H1 (cell line): ENCODE results near the gene FGF21. TPM values are rescaled to one million over a fixed set of nuclear protein-coding genes. Genes with fewer than 3 reads are reported as not detected.

ENCODE experiments used
- CTCF ChIA-PET: fragments of 300-600 bp; sonication (Branson Sonifier 250); formaldehyde crosslinking; loops from one replicate; lab custom pipeline; 2021; ENCODE audit not compliant: partially characterized antibody; lab: Charles Lee
- POLR2A ChIA-PET: fragments of 300-600 bp; sonication (Branson Sonifier 250); formaldehyde crosslinking; loops from one replicate; lab custom pipeline; 2021; ENCODE audit warnings: inconsistent platforms; ENCODE audit not compliant: partially characterized antibody; lab: Charles Lee
- DNase-seq, 2 experiments: peaks; one replicate each; pipeline versions ENCODE4 v3.0.0 to v3.0.0-alpha.2; 2010 to 2022; ENCODE audit warnings: low spot score in 2 of 2, low read depth in 1 of 2, mixed read lengths in 1 of 2
- FAIRE-seq: peaks from 2 replicates; lab custom pipeline; 2011; peaks lifted over from hg19 to GRCh38; lab: Jason Lieb, UNC
- H2AFZ ChIP-seq: 2 replicates; pipeline ENCODE4 v1.8.1; 2012; ENCODE audit warnings: low read length, inconsistent platforms
- H2AK5ac ChIP-seq: 2 replicates; pipeline ENCODE4 v1.6.1; 2013; ENCODE audit warnings: low read depth, low read length
- H2BK120ac ChIP-seq: replicated peaks from 2 replicates; pipeline ENCODE3; 2013; ENCODE audit warnings: low read depth, low read length, inconsistent platforms
- H2BK12ac ChIP-seq: 2 replicates; pipeline ENCODE4 v1.6.1; 2013; ENCODE audit warnings: low read depth, low read length
- H2BK15ac ChIP-seq: 2 replicates; pipeline ENCODE4 v1.6.1; 2013; ENCODE audit warnings: low read length
- H2BK20ac ChIP-seq: 2 replicates; pipeline ENCODE4 v1.6.1; 2013; ENCODE audit warnings: low read length
- H2BK5ac ChIP-seq: 2 replicates; pipeline ENCODE4 v1.6.1; 2013; ENCODE audit warnings: low read depth, low read length
- H3K14ac ChIP-seq: 2 replicates; pipeline ENCODE4 v1.6.1; 2013; ENCODE audit warnings: inconsistent platforms; ENCODE audit not compliant: insufficient read length
- H3K18ac ChIP-seq: 2 replicates; pipeline ENCODE4 v1.6.1; 2013; ENCODE audit warnings: low read length; ENCODE audit errors: extremely low read depth
- H3K23ac ChIP-seq: 2 replicates; pipeline ENCODE4 v1.6.1; 2013; ENCODE audit warnings: inconsistent platforms; ENCODE audit not compliant: insufficient read length
- H3K23me2 ChIP-seq: 2 replicates; pipeline ENCODE4 v1.6.1; 2013; ENCODE audit warnings: low read depth, low read length
- H3K27ac ChIP-seq: 2 replicates; pipeline ENCODE4 v1.6.1; 2011; ENCODE audit warnings: low read depth, low read length, inconsistent platforms
- H3K27me3 ChIP-seq, 4 experiments: replicated peaks in 1 of 4; 1 replicate in 1 of 4; 2 replicates in 3 of 4; pipeline versions ENCODE4 v1.6.1 to v1.8.1; 2011 to 2013; ENCODE audit warnings: low read length in 3 of 4, mild to moderate bottlenecking in 3 of 4, inconsistent platforms in 2 of 4, mixed read lengths in 2 of 4, moderate library complexity in 1 of 4; ENCODE audit not compliant: control insufficient read depth in 3 of 4, insufficient read depth in 3 of 4; ENCODE audit errors: extremely low read depth in 1 of 4
- H3K36me3 ChIP-seq, 4 experiments: 2 replicates each; pipeline versions ENCODE4 v1.6.1 to v1.8.1; 2011 to 2013; ENCODE audit warnings: mild to moderate bottlenecking in 4 of 4, low read length in 3 of 4, moderate library complexity in 2 of 4, control low read depth in 1 of 4, inconsistent platforms in 1 of 4; ENCODE audit not compliant: insufficient read depth in 4 of 4, control insufficient read depth in 2 of 4
- H3K4ac ChIP-seq: replicated peaks from 2 replicates; pipeline ENCODE3; 2013; ENCODE audit warnings: low read length, low read depth, mixed read lengths, inconsistent platforms; ENCODE audit not compliant: insufficient read length
- H3K4me1 ChIP-seq, 4 experiments: replicated peaks in 1 of 4; 1 replicate in 1 of 4; 2 replicates in 3 of 4; pipeline versions ENCODE4 v1.6.1 to v1.8.1; 2011 to 2013; ENCODE audit warnings: low read length in 3 of 4, inconsistent platforms in 2 of 4, mixed read lengths in 1 of 4; ENCODE audit not compliant: insufficient read depth in 4 of 4, control insufficient read depth in 3 of 4
- H3K4me2 ChIP-seq, 2 experiments: 2 replicates each; pipeline versions ENCODE4 v1.6.1 to v1.8.1; 2011 to 2013; ENCODE audit warnings: low read depth in 2 of 2, low read length in 2 of 2, control low read depth in 1 of 2, inconsistent platforms in 1 of 2, mild to moderate bottlenecking in 1 of 2; ENCODE audit not compliant: insufficient read depth in 1 of 2
- H3K4me3 ChIP-seq, 4 experiments: fragments of 200-600, 300-600 bp in 1 of 4; sonication (generic), shearing (Covaris generic), sonication (Bioruptor Twin) in 1 of 4; 2 replicates each; pipeline versions ENCODE4 v1.5.1 to v1.8.1; 2011 to 2016; ENCODE audit warnings: low read length in 4 of 4, low read depth in 3 of 4, control low read depth in 2 of 4, inconsistent platforms in 2 of 4, mild to moderate bottlenecking in 2 of 4, mixed read lengths in 1 of 4, moderate library complexity in 1 of 4; ENCODE audit not compliant: insufficient read depth in 2 of 4; ENCODE audit errors: extremely low read depth in 1 of 4
- H3K56ac ChIP-seq: replicated peaks from 2 replicates; pipeline ENCODE3; 2013; ENCODE audit warnings: low read depth, mild to moderate bottlenecking, mixed read lengths, low read length, inconsistent platforms; ENCODE audit not compliant: insufficient read length
- H3K79me1 ChIP-seq: 2 replicates; pipeline ENCODE4 v1.6.1; 2013; ENCODE audit warnings: low read depth, low read length, control low read depth
- H3K79me2 ChIP-seq, 2 experiments: 2 replicates each; pipeline versions ENCODE4 v1.6.1 to v1.8.1; 2012 to 2013; ENCODE audit warnings: low read length in 2 of 2, mild to moderate bottlenecking in 2 of 2, inconsistent platforms in 1 of 2; ENCODE audit not compliant: insufficient read depth in 2 of 2, control insufficient read depth in 1 of 2
- H3K9ac ChIP-seq, 4 experiments: replicated peaks in 1 of 4; 1 replicate in 1 of 4; 2 replicates in 3 of 4; pipeline versions ENCODE4 v1.6.1 to v1.8.1; 2011 to 2013; ENCODE audit warnings: low read depth in 3 of 4, low read length in 3 of 4, control low read depth in 2 of 4, mild to moderate bottlenecking in 2 of 4, moderate library complexity in 2 of 4, inconsistent platforms in 1 of 4; ENCODE audit errors: extremely low read depth in 1 of 4
- H3K9me3 ChIP-seq, 2 experiments: 2 replicates each; pipeline versions ENCODE4 v1.6.1 to v1.8.1; 2012 to 2013; ENCODE audit warnings: mild to moderate bottlenecking in 2 of 2, moderate library complexity in 2 of 2, control low read depth in 1 of 2, inconsistent platforms in 1 of 2, low read depth in 1 of 2, low read length in 1 of 2, mixed read lengths in 1 of 2; ENCODE audit not compliant: insufficient read depth in 2 of 2
- H4K20me1 ChIP-seq, 2 experiments: replicated peaks in 1 of 2; 2 replicates each; pipeline versions ENCODE3 to v1.8.1; 2011 to 2013; ENCODE audit warnings: inconsistent platforms in 2 of 2, low read length in 2 of 2, mild to moderate bottlenecking in 1 of 2; ENCODE audit not compliant: insufficient read depth in 2 of 2, control insufficient read depth in 1 of 2
- H4K5ac ChIP-seq: 2 replicates; pipeline ENCODE4 v1.6.1; 2013; ENCODE audit warnings: low read length, low read depth, mixed read lengths, inconsistent platforms; ENCODE audit not compliant: insufficient read length
- H4K8ac ChIP-seq: 2 replicates; pipeline ENCODE4 v1.8.0; 2013; ENCODE audit warnings: mild to moderate bottlenecking, moderate library complexity, low read length, inconsistent platforms; ENCODE audit not compliant: insufficient read depth; ENCODE audit errors: extremely low read depth
- H4K91ac ChIP-seq: replicated peaks from 2 replicates; pipeline ENCODE3; 2013; ENCODE audit warnings: low read length, mixed read lengths, inconsistent platforms; ENCODE audit not compliant: insufficient read length
- CREB1 ChIP-seq: IDR thresholded peaks from 2 replicates; pipeline ENCODE4 v1.6.1; 2012; ENCODE audit warnings: inconsistent platforms
- JUN ChIP-seq: IDR thresholded peaks from 2 replicates; pipeline ENCODE4 v1.6.1; 2011; ENCODE audit warnings: low read depth, mild to moderate bottlenecking, improper control_type of control experiment, low read length
- NANOG ChIP-seq: IDR thresholded peaks from 2 replicates; pipeline ENCODE4 v1.6.1; 2011; ENCODE audit warnings: low read length, low read depth, mild to moderate bottlenecking, inconsistent platforms; ENCODE audit not compliant: insufficient read depth, poor library complexity, severe bottlenecking
- SAP30 ChIP-seq: fragments of 300-600 bp; sonication (generic); IDR thresholded peaks from 2 replicates; pipeline ENCODE4 v1.7.1; 2012; ENCODE audit warnings: low read length, moderate library complexity, mild to moderate bottlenecking, inconsistent platforms; ENCODE audit not compliant: insufficient read depth, insufficient replicate concordance
- WGBS, 2 experiments: shearing (Covaris generic) in 1 of 2; methylation state at CpG; one replicate each; pipeline versions ENCODE4 v1.1.6 to v1.1.7; 2013 to 2015; ENCODE audit warnings: low lambda C conversion rate in 2 of 2, mixed read lengths in 2 of 2, inconsistent platforms in 1 of 2, low coverage in 1 of 2, missing lambda C conversion rate in 1 of 2; ENCODE audit not compliant: insufficient replicate concordance in 2 of 2, insufficient coverage in 1 of 2, insufficient read length in 1 of 2; ENCODE audit errors: extremely low coverage in 1 of 2, missing lambda C conversion rate in 1 of 2; 5-methylcytosine and 5-hydroxymethylcytosine counted together
- polyA plus RNA-seq, 7 experiments: library from polyadenylated mRNA; depleted of rRNA in 3 of 7; stranded (reverse) in 5 of 7; unstranded in 2 of 7; fragments of >200 nt in 5 of 7; fragments of 200-250 nt in 2 of 7; gene quantifications; 1 replicate in 5 of 7; 2 replicates in 1 of 7; 4 replicates in 1 of 7; pipeline versions ENCODE4 v1.2.1 to v1.2.3, GENCODE V29; 2011 to 2013; ENCODE audit warnings: missing spikeins in 2 of 7, mixed read lengths in 2 of 7
- total RNA-seq: library from RNA; stranded (reverse); fragmentation: NEBNext Ultra II Directional; extraction: Animal tissue kit (Norgen Biotek cat#: 25700); gene quantifications from 2 replicates; pipeline ENCODE4 v1.2.1, GENCODE V29; 2021
- TF ChIP-seq, protein P1 (sequence below): IDR thresholded peaks from 2 replicates; pipeline ENCODE4 v1.6.1; 2012; ENCODE audit warnings: inconsistent platforms
- TF ChIP-seq, protein P2 (sequence below): IDR thresholded peaks from 2 replicates; pipeline ENCODE4 v1.6.1; 2011; ENCODE audit warnings: low read length, improper control_type of control experiment

The FGF21 gene
- total and polyA plus RNA-seq, 2 of the 8 experiments (the other 6 are each of a cell fraction or from before 2014, with no cell fraction given), result 0.48 to 0.80 TPM

DNA sequence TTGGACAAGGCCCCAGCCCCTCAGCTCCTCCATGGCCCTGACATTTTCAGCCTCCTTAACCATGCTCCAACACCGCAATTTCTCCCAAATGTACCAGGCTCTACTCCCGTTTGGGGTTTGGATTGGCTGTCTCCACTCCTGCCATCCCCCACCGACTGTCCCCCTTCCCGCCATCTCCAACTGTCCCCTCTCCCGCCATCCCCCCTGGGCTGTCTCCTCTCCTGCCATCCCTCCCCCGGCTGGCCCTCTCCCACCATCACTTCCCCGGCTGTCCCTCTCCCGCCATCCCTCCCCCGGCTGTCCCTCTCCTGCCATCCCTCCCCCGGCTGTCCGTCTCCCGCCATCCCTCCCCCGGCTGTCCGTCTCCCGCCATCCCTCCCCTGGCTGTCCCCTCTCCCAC lies 50.1 kb downstream of the FGF21 start:
- H3K18ac ChIP-seq, result no peak overlapping the region
- no peak overlapping the region for H3K27ac ChIP-seq
- no peak overlapping the region for H2AK5ac ChIP-seq
- no peak overlapping the region for H3K23ac ChIP-seq
- WGBS, 2 experiments, result no CpG with 5 or more reads among the region's 15 CpGs
- 0 out of 4 replicates have a peak, but pooled peaks cover 0 to 7% of the 10 kb centered on the region in 2 experiments for H3K79me2 ChIP-seq
- TF ChIP-seq CREB1 (no peak), JUN (no peak), NANOG (no peak), SAP30 (no peak)
- TF ChIP-seq, protein P1, sequence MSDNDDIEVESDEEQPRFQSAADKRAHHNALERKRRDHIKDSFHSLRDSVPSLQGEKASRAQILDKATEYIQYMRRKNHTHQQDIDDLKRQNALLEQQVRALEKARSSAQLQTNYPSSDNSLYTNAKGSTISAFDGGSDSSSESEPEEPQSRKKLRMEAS, result no peak
- TF ChIP-seq, protein P2, sequence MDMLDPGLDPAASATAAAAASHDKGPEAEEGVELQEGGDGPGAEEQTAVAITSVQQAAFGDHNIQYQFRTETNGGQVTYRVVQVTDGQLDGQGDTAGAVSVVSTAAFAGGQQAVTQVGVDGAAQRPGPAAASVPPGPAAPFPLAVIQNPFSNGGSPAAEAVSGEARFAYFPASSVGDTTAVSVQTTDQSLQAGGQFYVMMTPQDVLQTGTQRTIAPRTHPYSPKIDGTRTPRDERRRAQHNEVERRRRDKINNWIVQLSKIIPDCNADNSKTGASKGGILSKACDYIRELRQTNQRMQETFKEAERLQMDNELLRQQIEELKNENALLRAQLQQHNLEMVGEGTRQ, result no peak
- TF ChIP-seq, all 59 proteins: peak for 0
- DNase-seq (no peak), FAIRE-seq (no peak)
- H2AFZ ChIP-seq, result no peak overlapping the region
- H4K91ac ChIP-seq, result no peak overlapping the region
- peaks cover 0 to 19% (median 13%) of the 10 kb centered on the region in 4 experiments; a peak in 6 of 7 replicates for H3K4me1 ChIP-seq
- H3K56ac ChIP-seq, result no peak overlapping the region
- H3K9me3 ChIP-seq, result no peaks in the 10 kb centered on the region
- no peaks in the 10 kb centered on the region; the same call in 1 of the 2 replicates for H3K79me1 ChIP-seq
- no peak overlapping the region for H2BK20ac ChIP-seq
- no peak overlapping the region for H2BK5ac ChIP-seq
- CTCF ChIA-PET, result interaction anchor here (0.9 to 13.8 kb wide), 5 partner anchors 8 to 187 kb away, joined by 3 to 285 read pairs (median 5); partner anchors contain the start of gene GYS1
- POLR2A ChIA-PET, result interaction anchor here (0.9 kb wide), 1 partner anchor 10 kb away, joined by 4 read pairs; no protein-coding TSS in a partner anchor
- peaks cover 3% of the 10 kb centered on the region; the same call in 1 of the 2 replicates for H3K23me2 ChIP-seq
- no peak overlapping the region for H4K8ac ChIP-seq
- H2BK120ac ChIP-seq, result no peak overlapping the region
- H3K36me3 ChIP-seq, result no peaks in the 10 kb centered on the region
- H4K5ac ChIP-seq, result no peak overlapping the region
- H3K9ac ChIP-seq, result no peak overlapping the region
- no peak overlapping the region for H3K14ac ChIP-seq
- H3K27me3 ChIP-seq, result peaks cover 0 to 11% (median 0%) of the 10 kb centered on the region in 4 experiments; a peak in 3 of 7 replicates
- no peak overlapping the region for H3K4me2 ChIP-seq
- H3K4me3 ChIP-seq, result no peak overlapping the region
- no peak overlapping the region for H3K4ac ChIP-seq
- H2BK15ac ChIP-seq, result no peak overlapping the region
- H2BK12ac ChIP-seq, result no peak overlapping the region; the same call in 1 of the 2 replicates
- peaks cover 0 to 1% of the 10 kb centered on the region in 2 experiments for H4K20me1 ChIP-seq
